Astrocyte of the cerebellum (primary cell): ENCODE data around the gene DDX59.
"Not testable (repeated sequence)": the region's sequence is repeated elsewhere in the genome, so short reads cannot be mapped to it uniquely, and the experiment has no call there.

Experiments
- DNase-seq: peaks from one replicate; pipeline ENCODE4 v3.0.0-alpha.2; 2011; ENCODE audit warnings: low read depth
- H3K4me3 ChIP-seq: 2 replicates; pipeline ENCODE4 v1.5.1; 2011; ENCODE audit warnings: mild to moderate bottlenecking, low read depth, low read length, moderate library complexity
- in situ Hi-C: cut with HindIII; loops from 2 replicates; pipeline ENCODE4 v1.10.0; 2017; ENCODE audit warnings: low sequenced_read_pairs
- TF ChIP-seq, protein P1 (sequence below): IDR thresholded peaks from 2 replicates; pipeline ENCODE4 v1.5.1; 2012; ENCODE audit warnings: low read length, low read depth, moderate library complexity, mild to moderate bottlenecking; ENCODE audit errors: missing control alignments

Gene DDX59

DNA sequence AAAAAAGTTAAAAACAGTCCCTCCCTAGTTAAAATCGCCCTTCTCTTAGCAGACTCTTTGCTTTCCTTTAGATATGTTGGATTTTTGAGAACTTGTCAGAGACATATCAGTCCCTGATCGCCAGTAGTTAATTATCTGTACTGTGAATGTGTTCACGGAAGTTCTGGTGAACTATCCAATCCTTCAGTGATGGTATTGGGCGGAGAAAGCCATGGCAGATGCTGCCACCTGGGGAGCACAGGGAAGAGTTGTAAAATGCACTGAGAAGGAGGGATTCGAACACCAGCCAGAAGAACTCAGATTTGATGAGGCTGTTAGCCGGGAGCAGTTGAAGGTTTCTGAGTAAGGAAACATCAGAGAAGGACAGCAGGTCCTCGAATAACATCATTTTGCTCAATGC is 31.6 kb downstream of the DDX59 start:
- TF ChIP-seq, protein P1, sequence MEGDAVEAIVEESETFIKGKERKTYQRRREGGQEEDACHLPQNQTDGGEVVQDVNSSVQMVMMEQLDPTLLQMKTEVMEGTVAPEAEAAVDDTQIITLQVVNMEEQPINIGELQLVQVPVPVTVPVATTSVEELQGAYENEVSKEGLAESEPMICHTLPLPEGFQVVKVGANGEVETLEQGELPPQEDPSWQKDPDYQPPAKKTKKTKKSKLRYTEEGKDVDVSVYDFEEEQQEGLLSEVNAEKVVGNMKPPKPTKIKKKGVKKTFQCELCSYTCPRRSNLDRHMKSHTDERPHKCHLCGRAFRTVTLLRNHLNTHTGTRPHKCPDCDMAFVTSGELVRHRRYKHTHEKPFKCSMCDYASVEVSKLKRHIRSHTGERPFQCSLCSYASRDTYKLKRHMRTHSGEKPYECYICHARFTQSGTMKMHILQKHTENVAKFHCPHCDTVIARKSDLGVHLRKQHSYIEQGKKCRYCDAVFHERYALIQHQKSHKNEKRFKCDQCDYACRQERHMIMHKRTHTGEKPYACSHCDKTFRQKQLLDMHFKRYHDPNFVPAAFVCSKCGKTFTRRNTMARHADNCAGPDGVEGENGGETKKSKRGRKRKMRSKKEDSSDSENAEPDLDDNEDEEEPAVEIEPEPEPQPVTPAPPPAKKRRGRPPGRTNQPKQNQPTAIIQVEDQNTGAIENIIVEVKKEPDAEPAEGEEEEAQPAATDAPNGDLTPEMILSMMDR, result no peak
- in situ Hi-C loops, result no loop called here
- DNase-seq, result no peak
- no peak overlapping the region for H3K4me3 ChIP-seq

DNA sequence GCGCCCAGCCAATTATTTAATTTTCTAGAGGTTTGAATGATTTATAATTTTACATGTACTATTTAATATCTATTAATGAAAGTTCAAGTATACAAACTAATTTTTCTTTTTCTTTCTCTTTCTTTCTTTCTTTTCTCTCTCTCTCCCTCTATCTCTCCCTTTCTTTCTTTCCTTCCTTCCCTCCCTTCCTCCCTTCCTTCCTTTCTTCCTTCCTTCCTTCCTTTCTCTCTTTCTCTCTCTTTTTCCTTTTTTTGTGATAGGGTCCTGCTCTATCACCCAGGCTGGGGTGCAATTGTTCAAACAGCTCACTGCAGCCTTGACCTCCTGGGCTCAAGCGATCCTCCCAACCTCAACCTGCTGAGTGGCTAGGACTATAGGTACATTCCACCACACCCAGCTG is 33.0 kb downstream of the DDX59 start:
- H3K4me3 ChIP-seq, result no peak overlapping the region
- DNase-seq, result no peak
- TF ChIP-seq, protein P1, result no peak
- in situ Hi-C loops, result no loop called here

DNA sequence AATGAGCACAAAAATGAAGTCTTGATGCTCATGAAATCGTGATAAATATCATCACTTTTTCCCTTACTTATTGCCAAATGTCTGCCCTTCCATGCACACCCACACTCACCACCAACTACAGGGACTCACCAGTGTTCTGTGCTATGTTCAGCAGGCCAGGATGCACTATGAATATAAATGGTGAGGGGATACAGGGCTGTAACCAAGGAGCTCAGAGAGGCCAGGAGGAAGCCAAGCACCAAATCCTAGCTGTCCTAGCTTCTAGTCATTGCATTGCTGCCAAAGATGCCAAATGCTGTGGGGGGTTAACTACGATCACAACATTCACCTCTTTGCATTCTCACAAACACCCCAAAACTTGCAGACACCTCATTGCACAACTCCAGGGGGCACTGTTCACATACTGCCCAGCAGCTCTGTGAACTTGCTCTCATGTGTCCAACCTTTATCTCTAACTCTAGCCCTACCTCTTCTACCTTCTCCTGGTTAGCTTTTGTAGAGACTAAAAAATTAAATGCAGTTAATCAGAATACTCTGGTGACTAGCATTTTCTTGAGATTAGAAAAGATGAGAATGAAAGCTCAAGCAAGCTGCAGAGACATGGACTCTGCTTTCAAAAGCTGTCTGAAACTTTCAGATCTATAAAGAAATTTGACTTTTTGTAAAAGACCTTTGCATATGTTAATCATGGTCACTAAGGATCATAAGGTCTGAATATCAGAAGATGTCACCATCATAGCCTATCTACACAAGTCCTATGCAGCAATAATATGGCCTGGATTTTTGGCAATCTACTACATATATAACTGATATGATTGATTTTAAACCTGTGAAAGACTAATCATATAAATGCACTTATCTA is 35.2 kb downstream of the DDX59 start:
- no peak overlapping the region for H3K4me3 ChIP-seq
- TF ChIP-seq, protein P1, result no peak
- DNase-seq, result no peak
- in situ Hi-C loops, result no loop called here

DNA sequence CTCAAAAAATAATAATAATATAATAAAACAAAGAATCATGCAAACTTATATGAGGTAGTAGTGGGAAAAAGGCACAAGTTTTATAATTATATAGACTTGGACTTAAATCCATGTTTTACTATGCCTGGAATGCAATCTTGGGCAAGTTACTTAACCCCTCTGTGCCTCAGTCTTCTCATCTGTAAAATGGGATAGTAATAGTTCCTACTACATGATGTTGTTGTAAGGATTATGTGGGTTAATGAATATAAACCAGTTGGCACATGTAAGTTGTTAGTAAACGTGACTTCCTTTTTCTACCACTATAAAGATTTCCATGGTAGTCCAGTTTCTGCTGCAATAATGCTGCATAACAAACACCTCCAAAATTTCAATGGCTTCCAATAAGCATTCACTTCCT is 38.3 kb downstream of the DDX59 start:
- TF ChIP-seq, protein P1, result no peak
- no peak for DNase-seq
- in situ Hi-C loops, result no loop called here
- H3K4me3 ChIP-seq, result no peak overlapping the region

DNA sequence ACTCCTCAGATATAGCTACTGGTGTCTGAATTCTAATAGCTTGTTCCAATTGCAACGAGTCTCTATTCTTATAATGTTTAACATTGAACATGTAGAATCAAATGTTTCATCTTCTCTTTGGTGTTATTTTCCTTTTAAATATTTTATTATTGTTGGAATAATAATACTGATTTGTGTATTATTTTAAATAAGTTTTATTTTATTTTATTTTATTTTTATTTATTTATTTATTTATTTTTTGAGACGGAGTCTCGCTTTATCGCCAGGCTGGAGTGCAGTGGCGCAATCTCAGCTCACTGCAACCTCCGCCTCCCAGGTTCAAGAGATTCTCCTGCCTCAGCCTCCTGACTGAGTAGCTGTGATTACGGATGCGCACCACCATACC is 39.2 kb downstream of the DDX59 start:
- H3K4me3 ChIP-seq, in situ Hi-C loops, DNase-seq: not testable (repeated sequence)

DNA sequence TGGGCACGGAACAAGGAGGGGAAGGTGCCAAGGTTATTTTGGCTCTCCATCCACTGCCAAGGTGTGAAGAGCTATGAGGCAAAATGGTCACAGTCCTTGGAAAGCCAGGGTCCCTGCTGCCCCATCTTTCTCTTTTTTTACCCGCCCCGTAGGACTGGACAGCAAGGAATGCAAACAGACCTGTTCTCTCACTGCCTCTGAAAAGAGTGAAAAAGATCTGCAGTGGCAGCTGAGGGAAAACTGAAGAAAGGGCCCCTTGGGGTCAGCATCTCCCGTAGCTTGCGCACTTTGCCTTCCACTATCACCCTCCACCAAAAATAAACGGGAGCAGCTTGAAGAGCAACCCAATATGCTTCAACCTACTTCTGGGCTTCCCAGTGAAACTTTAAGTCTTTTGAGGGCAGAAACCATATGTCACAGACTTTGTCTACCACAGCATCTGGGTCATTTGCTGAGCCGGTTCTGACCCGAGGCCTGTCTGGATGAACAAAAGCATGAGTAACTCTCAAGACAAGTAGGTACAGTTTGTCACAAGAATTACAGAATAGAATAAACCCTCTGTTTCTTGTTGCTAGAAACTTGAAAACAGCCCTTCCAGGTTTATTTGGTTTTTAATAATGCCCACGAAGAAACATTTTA is 39.7 kb downstream of the DDX59 start:
- DNase-seq, result no peak
- in situ Hi-C loops, result no loop called here
- no peak overlapping the region for H3K4me3 ChIP-seq
- TF ChIP-seq, protein P1, result no peak

DNA sequence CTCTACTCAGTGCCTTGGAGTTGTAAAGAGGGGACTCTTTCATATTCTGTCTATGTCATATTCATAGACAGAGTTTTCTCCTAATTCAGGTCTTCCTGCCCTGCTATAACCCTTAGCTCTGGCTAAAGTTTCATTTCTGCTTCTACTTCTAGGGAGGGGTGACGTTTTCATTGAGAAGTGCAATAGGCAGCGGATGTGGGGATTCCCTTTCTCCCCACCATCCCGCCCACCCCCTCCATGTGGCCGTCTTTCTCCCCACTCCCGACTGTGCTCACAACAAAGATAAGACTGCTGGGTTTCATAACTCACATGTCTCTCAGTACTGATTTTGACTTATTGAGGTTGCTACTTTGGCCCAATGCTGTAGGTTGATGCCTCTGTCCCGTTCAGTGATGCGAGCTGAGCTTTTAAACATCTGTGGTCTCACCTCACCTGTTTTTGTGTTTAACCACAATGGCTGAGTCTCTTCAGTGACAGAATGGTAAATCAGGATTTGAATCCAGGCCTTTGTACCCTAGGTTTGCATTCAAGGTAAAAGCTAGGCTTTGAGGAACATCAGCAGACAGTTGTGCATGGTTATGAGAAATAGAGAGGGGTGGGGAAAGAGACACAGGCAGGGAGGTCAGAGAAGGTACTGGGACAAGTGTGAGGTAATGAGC is 41.4 kb downstream of the DDX59 start:
- in situ Hi-C loops, result no loop called here
- TF ChIP-seq, protein P1, result no peak
- no peak for DNase-seq
- H3K4me3 ChIP-seq, result no peak overlapping the region
